Suprapubic skin (tissue), 4 donors: ENCODE data around the gene NLRP3.

ENCODE experiments used
- POLR2A ChIP-seq, 2 donors: fragments of 450-650 bp; IDR thresholded peaks; one replicate each; pipeline ENCODE4 v1.6.1; 2017; ENCODE audit warnings: antibody characterized with exemption in 2 of 2, mild to moderate bottlenecking in 2 of 2, moderate library complexity in 2 of 2
- POLR2AphosphoS5 ChIP-seq, 3 donors: sonication (generic); formaldehyde crosslinking; IDR thresholded peaks; one replicate each; pipeline ENCODE4 v1.6.1; 2017; ENCODE audit warnings: antibody characterized with exemption in 3 of 3
- TF ChIP-seq, protein P1 (sequence below), 2 donors: fragments of 200-600 bp in 1 of 2; fragments of 450-650 bp in 1 of 2; sonication (generic) in 1 of 2; IDR thresholded peaks; one replicate each; pipeline ENCODE4 v1.5.1; 2016 to 2019; ENCODE audit warnings: antibody characterized with exemption in 2 of 2, mild to moderate bottlenecking in 1 of 2, moderate library complexity in 1 of 2

DNA sequence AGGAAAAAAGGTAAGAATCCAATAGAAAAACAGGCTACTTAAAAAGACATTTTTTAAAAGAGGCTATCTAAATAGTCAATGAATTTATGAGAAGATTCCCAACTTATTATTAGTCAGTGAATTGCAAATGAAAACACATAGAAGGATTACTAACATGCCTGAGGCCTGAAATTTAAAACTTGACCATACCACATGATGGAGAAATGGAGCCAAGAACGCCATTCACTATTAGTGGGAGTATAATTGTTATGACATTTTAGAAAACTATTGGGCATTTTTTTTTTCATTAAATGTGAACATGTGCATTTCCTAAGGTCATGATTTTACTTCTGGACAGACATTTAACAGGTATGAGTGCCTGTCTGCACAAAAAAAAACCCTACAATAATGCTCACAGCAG is 66.8 kb downstream of the NLRP3 start:
- TF ChIP-seq, protein P1, sequence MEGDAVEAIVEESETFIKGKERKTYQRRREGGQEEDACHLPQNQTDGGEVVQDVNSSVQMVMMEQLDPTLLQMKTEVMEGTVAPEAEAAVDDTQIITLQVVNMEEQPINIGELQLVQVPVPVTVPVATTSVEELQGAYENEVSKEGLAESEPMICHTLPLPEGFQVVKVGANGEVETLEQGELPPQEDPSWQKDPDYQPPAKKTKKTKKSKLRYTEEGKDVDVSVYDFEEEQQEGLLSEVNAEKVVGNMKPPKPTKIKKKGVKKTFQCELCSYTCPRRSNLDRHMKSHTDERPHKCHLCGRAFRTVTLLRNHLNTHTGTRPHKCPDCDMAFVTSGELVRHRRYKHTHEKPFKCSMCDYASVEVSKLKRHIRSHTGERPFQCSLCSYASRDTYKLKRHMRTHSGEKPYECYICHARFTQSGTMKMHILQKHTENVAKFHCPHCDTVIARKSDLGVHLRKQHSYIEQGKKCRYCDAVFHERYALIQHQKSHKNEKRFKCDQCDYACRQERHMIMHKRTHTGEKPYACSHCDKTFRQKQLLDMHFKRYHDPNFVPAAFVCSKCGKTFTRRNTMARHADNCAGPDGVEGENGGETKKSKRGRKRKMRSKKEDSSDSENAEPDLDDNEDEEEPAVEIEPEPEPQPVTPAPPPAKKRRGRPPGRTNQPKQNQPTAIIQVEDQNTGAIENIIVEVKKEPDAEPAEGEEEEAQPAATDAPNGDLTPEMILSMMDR (IDR thresholded peaks at IDR 0.05) = no peak
- TF ChIP-seq POLR2A (IDR thresholded peaks at IDR 0.05) (no peak), POLR2AphosphoS5 (IDR thresholded peaks at IDR 0.05) (no peak)
